ENCODE data around the gene FBXL13.

FBXL13 gene

DNA sequence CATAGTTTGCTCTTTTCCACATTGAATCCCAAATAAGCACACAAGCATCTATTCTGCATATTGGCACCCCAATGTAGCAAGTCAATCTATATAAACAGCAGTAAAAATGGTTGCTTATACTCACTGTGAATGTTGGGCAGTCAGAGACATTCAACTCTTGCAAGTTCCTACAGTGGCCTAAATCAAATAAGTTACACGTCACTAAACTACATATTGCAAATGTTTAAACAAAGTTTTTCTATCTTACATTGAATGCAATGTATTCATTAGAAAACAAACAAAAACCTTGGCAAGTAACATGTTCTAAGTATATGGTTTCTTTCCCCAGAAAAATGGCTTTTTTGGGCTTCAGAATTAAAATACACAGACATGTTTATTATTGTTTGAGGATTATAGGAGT, 142.8 kb downstream of the FBXL13 start:
- no peak for TF ChIP-seq ZBTB7A (IDR thresholded peaks at IDR 0.05; ENCODE audit: low read depth)
- TF ChIP-seq CEBPB (IDR thresholded peaks at IDR 0.05) = no peak
- TF ChIP-seq NFIC (IDR thresholded peaks at IDR 0.05) = no peak
- no peak for TF ChIP-seq EP300 (IDR thresholded peaks at IDR 0.05; ENCODE audit: borderline replicate concordance)
- no peak for TF ChIP-seq RAD21 (IDR thresholded peaks at IDR 0.05; ENCODE audit: low read depth)
- no peak for TF ChIP-seq MAX (IDR thresholded peaks at IDR 0.05)
- TF ChIP-seq REST (IDR thresholded peaks at IDR 0.05; ENCODE audit: low read depth) = no peak

DNA sequence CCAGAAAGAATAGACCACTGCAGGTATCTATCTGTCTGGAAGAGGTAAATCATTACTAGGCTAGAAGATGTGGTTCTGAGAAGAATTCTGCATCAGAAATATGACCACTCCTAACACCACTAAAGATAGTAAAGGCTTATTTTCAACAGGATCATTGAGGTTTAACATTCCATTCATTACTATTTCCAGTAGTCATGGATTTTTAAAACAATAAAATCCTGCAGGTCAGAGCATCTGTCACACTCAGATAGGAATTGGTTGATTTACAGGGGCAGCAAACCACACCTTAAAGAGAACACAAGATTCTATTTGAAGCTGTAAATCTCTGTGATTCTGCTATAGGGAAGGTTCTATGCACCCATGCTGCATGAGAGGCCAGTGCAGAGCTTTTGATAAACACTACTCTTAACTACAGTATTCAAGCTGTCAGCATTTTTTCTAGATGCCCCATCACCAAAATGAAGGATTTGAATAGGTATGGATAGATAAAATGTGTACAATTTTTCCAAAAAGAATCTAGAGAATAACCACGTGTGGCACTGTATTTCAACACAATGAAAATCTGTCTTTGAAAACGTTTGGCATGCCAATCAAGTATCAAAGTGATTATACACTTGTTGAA, 147.2 kb downstream of the FBXL13 start:
- TF ChIP-seq, protein P1, sequence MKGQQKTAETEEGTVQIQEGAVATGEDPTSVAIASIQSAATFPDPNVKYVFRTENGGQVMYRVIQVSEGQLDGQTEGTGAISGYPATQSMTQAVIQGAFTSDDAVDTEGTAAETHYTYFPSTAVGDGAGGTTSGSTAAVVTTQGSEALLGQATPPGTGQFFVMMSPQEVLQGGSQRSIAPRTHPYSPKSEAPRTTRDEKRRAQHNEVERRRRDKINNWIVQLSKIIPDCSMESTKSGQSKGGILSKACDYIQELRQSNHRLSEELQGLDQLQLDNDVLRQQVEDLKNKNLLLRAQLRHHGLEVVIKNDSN (IDR thresholded peaks at IDR 0.05) = no peak
- TF ChIP-seq YY1 (IDR thresholded peaks at IDR 0.05; ENCODE audit: low read depth) (no peak), RAD21 (IDR thresholded peaks at IDR 0.05; ENCODE audit: low read depth) (no peak), TCF12 (IDR thresholded peaks at IDR 0.05; ENCODE audit: low read depth) (no peak), ZBTB7A (IDR thresholded peaks at IDR 0.05; ENCODE audit: low read depth) (no peak), TEAD4 (IDR thresholded peaks at IDR 0.05) (no peak), NFIC (IDR thresholded peaks at IDR 0.05) (no peak), REST (IDR thresholded peaks at IDR 0.05; ENCODE audit: low read depth) (no peak), EP300 (IDR thresholded peaks at IDR 0.05; ENCODE audit: borderline replicate concordance) (no peak), EGR1 (IDR thresholded peaks at IDR 0.05) (no peak), TAF1 (IDR thresholded peaks at IDR 0.05; ENCODE audit: low read depth) (no peak), CREB1 (IDR thresholded peaks at IDR 0.05; ENCODE audit: low read depth) (no peak), FOXM1 (IDR thresholded peaks at IDR 0.05; ENCODE audit: borderline replicate concordance, low read depth) (no peak), CEBPB (IDR thresholded peaks at IDR 0.05) (no peak), MAX (IDR thresholded peaks at IDR 0.05) (no peak)

DNA sequence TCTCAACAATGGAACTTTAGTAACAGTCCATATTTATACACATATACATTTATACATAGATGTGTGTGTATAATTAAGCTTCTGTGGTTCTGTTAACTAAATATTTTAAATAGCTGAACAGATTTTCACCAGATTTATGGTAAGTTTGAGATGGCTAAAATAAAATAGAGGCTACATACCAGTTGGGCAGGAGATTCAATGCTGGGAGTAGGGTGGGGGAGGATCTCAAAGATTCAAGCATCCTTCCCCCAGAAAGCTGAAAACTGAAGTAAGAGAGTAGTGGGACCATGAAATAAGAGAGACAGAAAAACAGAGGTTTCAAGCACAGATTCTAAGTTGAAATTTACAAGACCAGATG, 147.8 kb downstream of the FBXL13 start:
- TF ChIP-seq EGR1 (IDR thresholded peaks at IDR 0.05) (no peak), NFIC (IDR thresholded peaks at IDR 0.05) (no peak), TEAD4 (IDR thresholded peaks at IDR 0.05) (no peak), RAD21 (IDR thresholded peaks at IDR 0.05; ENCODE audit: low read depth) (no peak), CEBPB (IDR thresholded peaks at IDR 0.05) (no peak), REST (IDR thresholded peaks at IDR 0.05; ENCODE audit: low read depth) (no peak), CREB1 (IDR thresholded peaks at IDR 0.05; ENCODE audit: low read depth) (no peak), MAX (IDR thresholded peaks at IDR 0.05) (no peak), EP300 (IDR thresholded peaks at IDR 0.05; ENCODE audit: borderline replicate concordance) (no peak), TCF12 (IDR thresholded peaks at IDR 0.05; ENCODE audit: low read depth) (no peak)
- TF ChIP-seq, protein P1 (IDR thresholded peaks at IDR 0.05) = no peak

DNA sequence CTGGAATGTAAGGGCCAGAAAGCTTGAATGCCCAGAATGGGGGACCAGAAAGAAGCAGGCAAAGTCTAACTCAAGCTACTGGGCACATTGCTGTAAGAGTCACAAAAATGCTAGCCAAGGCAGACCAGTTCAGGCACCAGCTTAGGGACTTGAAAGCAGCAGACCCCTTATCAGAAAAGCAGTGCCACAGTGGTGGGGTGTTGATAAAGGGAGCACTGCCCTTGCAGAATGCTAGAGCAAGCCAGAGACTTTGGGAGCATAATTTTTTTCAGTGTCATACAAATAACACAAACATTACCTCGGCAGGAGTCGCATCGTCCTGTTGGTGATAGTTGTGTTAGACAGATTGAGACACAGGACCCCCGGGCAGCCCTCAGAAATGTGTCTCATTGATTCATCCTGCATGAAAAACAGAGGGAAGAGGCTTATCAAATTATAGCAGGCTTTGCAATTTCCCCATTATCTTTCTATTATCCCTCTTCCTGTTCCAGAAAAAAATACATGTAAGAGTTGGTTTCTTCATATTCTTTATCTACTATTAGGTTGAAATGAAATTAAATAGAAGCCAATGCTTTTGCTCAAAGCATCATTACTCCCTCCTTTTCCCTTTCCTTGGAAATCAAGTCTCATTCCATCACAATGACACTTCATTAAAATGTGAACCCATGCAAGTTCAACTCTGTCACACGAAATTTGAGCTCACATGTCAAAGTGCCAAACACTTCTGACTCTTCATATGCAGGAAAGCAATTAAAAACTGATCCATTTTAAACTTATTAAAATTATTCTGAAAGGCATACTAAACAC, 148.4 kb downstream of the FBXL13 start:
- TF ChIP-seq NFIC (IDR thresholded peaks at IDR 0.05) (no peak), TCF12 (IDR thresholded peaks at IDR 0.05; ENCODE audit: low read depth) (no peak), TAF1 (IDR thresholded peaks at IDR 0.05; ENCODE audit: low read depth) (no peak), MAX (IDR thresholded peaks at IDR 0.05) (no peak), RAD21 (IDR thresholded peaks at IDR 0.05; ENCODE audit: low read depth) (no peak), ZBTB7A (IDR thresholded peaks at IDR 0.05; ENCODE audit: low read depth) (no peak), TEAD4 (IDR thresholded peaks at IDR 0.05) (no peak), EGR1 (IDR thresholded peaks at IDR 0.05) (no peak), YY1 (IDR thresholded peaks at IDR 0.05; ENCODE audit: low read depth) (no peak), REST (IDR thresholded peaks at IDR 0.05; ENCODE audit: low read depth) (no peak), CEBPB (IDR thresholded peaks at IDR 0.05) (no peak), CREB1 (IDR thresholded peaks at IDR 0.05; ENCODE audit: low read depth) (no peak), FOXM1 (IDR thresholded peaks at IDR 0.05; ENCODE audit: borderline replicate concordance, low read depth) (no peak), EP300 (IDR thresholded peaks at IDR 0.05; ENCODE audit: borderline replicate concordance) (no peak)
- TF ChIP-seq, protein P1 (IDR thresholded peaks at IDR 0.05) = no peak

Measured in Ishikawa (cell line).